Measurements from ENCODE around the gene ARID1B. TPM values are rescaled to one million over a fixed set of nuclear protein-coding genes. Genes with fewer than 3 reads are reported as not detected.

Gene ARID1B
- total and polyA plus RNA-seq, 9 of the 15 experiments (the other 6 are each of a cell fraction or from before 2014, with no cell fraction given): 12.5 to 50.5 (median 25.8) TPM

- 79% methylated on average over 5 of the region's 5 CpGs for WGBS (ENCODE audit: insufficient coverage, low coverage, missing lambda C conversion rate)
- Histone ChIP-seq H3K4me3 (no peak overlapping the region), H3K4me2 (ENCODE audit: insufficient read depth, low read length) (no peak overlapping the region), H3K9me3 (replicated peaks; ENCODE audit: control insufficient read depth, insufficient read depth, low read depth, low read length) (no peaks in the 10 kb centered on the region), H3K27me3 (ENCODE audit: control insufficient read depth in 2 of 2, insufficient read depth in 2 of 2, low read length in 2 of 2) (no peaks in the 10 kb centered on the region), H3K36me3 (ENCODE audit: control insufficient read depth, insufficient read depth, low read length) (peaks cover 3% of the 10 kb centered on the region; the same call in 1 of the 3 replicates), H3K79me2 (ENCODE audit: control insufficient read depth, insufficient read depth, low read length) (no peaks in the 10 kb centered on the region), H3K4me1 (replicated peaks in 1 of 2; ENCODE audit: control insufficient read depth in 2 of 2, insufficient read depth in 2 of 2, low read length in 2 of 2) (peaks cover 0 to 13% of the 10 kb centered on the region in 2 experiments; a peak in 2 of 5 replicates), H3K9me1 (ENCODE audit: control insufficient read depth, insufficient read depth, low read length) (no peaks in the 10 kb centered on the region), H4K20me1 (replicated peaks; ENCODE audit: control insufficient read depth, insufficient read depth, low read length) (no peaks in the 10 kb centered on the region), H2AFZ (ENCODE audit: low read depth, low read length) (no peak overlapping the region), H3K9ac (ENCODE audit: insufficient read depth in 1 of 2, low read depth in 2 of 2, low read length in 2 of 2) (no peak overlapping the region), H3K27ac (ENCODE audit: extremely low read depth, low read depth, low read length) (no peak overlapping the region)
- no TSS peak for BruUV-seq (replicated peaks)
- ChIA-PET POLR2A (interaction anchor here (0.8 kb wide), 1 partner anchor 39 kb away, joined by 3 read pairs; no protein-coding TSS in a partner anchor), CTCF (ENCODE audit: low intra/inter-chr PET ratio) (no interaction called here)
- FAIRE-seq (no peak), DNase-seq (ENCODE audit: extremely low read depth in 1 of 4, low spot score in 3 of 4) (no peak), ATAC-seq (no peak)
- intact Hi-C loops (cut with micrococcal nuclease) (no loop called here), in situ Hi-C loops (cut with MboI) (no loop called here)
- TF ChIP-seq ZBTB5 (IDR thresholded peaks at IDR 0.05) (no peak), ARID3B (CRISPR knock-in tag; IDR thresholded peaks at IDR 0.05; ENCODE audit: borderline replicate concordance) (no peak), GTF2E2 (tag; IDR thresholded peaks at IDR 0.05) (no peak), FOXJ2 (tag; IDR thresholded peaks at IDR 0.05) (no peak), CHD1 (IDR thresholded peaks at IDR 0.05; ENCODE audit: low read length) (no peak), ZNF347 (CRISPR knock-in tag; IDR thresholded peaks at IDR 0.05; ENCODE audit: low read depth) (no peak), SNAPC5 (CRISPR knock-in tag; IDR thresholded peaks at IDR 0.05) (no peak), ZFP91 (CRISPR knock-in tag; IDR thresholded peaks at IDR 0.05) (no peak), HIVEP1 (CRISPR knock-in tag; IDR thresholded peaks at IDR 0.05) (no peak), PML (IDR thresholded peaks at IDR 0.05; ENCODE audit: low read length) (no peak), MLX (CRISPR knock-in tag; conservative IDR thresholded peaks at IDR 0.05) (no peak), NCOR1 (IDR thresholded peaks at IDR 0.05) (no peak), SAP30 (IDR thresholded peaks at IDR 0.05; ENCODE audit: borderline replicate concordance, insufficient read depth, low read depth, low read length, poor library complexity, severe bottlenecking) (no peak), CTCF (IDR thresholded peaks at IDR 0.05 in 2 of 3, conservative IDR thresholded peaks at IDR 0.05 in 1 of 3; ENCODE audit: insufficient read depth in 2 of 3, low read depth in 1 of 3, low read length in 3 of 3) (no peak), GTF2A2 (tag; IDR thresholded peaks at IDR 0.05) (no peak)
These were observed 286.7 kb downstream of the ARID1B start for GRCh38 chr6:157063923-157064322.
